ENCODE results near the gene USP17L10.
"Not testable (repeated sequence)": the region's sequence is repeated elsewhere in the genome, so short reads cannot be mapped to it uniquely, and the experiment has no call there.

USP17L10 gene, protein sequence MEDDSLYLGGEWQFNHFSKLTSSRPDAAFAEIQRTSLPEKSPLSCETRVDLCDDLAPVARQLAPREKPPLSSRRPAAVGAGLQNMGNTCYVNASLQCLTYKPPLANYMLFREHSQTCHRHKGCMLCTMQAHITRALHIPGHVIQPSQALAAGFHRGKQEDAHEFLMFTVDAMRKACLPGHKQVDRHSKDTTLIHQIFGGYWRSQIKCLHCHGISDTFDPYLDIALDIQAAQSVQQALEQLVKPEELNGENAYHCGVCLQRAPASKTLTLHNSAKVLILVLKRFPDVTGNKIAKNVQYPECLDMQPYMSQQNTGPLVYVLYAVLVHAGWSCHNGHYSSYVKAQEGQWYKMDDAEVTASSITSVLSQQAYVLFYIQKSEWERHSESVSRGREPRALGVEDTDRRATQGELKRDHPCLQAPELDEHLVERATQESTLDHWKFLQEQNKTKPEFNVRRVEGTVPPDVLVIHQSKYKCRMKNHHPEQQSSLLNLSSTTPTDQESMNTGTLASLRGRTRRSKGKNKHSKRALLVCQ

DNA sequence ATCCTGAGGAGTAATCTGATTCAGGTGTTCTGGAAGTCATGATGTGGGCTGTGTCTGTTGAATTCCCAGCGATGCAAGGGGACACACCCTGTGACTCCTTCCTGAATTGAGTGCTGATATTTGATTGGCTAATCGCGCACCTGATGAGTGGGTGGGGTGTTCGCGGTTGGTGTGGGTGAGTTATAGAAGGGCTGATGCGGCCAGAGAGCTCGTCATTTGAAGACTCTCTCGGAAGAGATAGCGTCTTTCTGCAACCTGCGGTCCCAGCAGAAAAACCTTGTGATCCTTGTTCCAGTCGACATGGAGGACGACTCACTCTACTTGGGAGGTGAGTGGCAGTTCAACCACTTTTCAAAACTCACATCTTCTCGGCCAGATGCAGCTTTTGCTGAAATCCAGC lies at the start of gene USP17L10:
USP17L10 (plus strand) TSS at position 301 of the 400 bp plus-strand sequence; CDS start at position 301, 0 bp downstream.
- in situ Hi-C loops (cut with HindIII; ENCODE audit: low sequenced_read_pairs), result not testable (repeated sequence)

DNA sequence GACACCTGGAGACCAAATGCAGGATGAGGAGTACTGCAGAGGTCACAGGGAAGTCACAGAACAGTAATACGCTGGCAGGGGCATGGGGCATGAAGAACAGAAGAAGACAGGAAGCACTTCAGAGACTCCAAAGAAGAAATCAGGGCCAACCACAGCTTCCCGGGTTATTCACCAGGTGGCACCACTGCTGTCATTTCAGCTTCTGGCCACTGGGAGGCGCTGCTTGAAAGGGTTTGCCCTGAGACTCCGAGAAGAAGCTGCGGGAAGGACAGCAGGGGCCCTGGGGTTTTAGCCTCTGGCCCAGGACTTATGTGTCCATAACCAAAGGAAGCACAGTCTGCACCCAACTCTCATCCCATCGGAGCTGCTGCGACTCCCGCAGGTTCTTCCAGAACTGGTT lies 44.5 kb upstream of the USP17L10 start:
- in situ Hi-C loops (cut with HindIII; ENCODE audit: low sequenced_read_pairs), result not testable (repeated sequence)

DNA sequence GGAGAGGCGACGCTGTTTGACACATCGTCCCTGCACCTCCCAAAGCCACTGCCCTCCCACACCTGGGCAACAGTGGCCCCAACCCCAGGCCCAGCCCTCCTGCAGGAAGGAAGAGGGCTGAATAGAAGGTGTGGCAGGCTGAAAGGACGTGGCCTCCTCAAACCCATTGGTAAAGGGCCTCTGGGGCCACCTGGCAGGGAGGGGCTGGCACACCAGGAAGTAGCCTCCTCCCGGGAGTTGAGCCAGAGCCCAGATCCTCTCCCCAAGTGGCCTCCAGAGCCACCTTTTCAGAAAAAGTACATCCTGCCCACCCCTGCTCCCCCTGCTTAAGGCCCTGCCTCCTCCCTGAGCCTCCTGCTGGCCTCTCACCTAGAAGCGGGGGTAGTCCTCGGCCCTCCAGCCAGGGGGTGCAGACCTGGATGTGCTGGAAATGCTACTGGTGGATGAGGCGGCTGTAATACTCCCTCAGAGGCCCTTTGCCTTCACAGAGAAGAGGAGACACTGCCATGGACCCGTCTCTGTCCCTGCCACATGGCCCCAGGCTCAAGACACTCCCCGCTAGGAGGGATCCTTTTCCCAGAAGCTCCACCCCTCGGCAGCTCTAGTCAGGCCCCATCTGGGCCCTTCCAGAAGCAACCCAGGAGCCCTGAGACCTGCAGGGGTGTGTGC lies 40.5 kb upstream of the USP17L10 start, which contains the start of gene FAM90A26:
FAM90A26 (plus strand) TSS at position 619 of the 669 bp plus-strand sequence. CDS start 2,764 bp downstream, outside the sequence.
- in situ Hi-C loops (cut with HindIII; ENCODE audit: low sequenced_read_pairs), result not testable (repeated sequence)

DNA sequence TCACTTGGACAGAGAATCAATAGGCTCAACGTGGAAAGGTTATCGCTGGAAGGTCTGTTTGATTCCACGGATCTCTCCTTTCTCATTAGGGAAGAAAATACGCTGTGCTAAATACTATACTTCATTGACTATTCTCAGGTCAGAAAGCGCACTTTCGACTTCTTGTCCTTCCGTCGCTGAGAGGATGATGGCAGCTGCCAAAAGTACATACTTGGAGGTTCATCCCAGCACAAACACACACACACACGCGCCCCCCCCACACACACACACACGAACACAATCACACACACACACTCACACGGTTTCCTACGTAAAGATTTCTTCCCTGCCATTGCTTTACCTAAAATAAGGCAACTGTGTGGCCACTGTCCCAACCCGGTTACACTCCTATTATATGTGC lies 4.2 kb downstream of the USP17L10 start:
- in situ Hi-C loops (cut with HindIII; ENCODE audit: low sequenced_read_pairs), result not testable (repeated sequence)

DNA sequence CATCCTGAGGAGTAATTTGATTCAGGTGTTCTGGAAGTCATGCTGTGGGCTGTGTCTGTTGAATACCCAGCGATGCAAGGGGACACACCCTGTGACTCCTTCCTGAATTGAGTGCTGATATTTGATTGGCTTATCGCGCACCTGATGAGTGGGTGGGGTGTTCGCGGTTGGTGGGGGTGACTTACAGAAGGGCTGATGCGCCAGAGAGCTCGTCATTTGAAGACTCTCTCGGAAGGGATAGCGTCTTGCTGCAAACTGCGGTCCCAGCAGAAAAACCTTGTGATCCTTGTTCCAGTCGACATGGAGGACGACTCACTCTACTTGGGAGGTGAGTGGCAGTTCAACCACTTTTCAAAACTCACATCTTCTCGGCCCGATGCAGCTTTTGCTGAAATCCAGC lies 4.6 kb downstream of the USP17L10 start, which contains the start of gene USP17L11:
USP17L11 (plus strand) TSS at position 301 of the 400 bp plus-strand sequence; CDS start at position 301, 0 bp downstream.
- in situ Hi-C loops (cut with HindIII; ENCODE audit: low sequenced_read_pairs), result not testable (repeated sequence)

DNA sequence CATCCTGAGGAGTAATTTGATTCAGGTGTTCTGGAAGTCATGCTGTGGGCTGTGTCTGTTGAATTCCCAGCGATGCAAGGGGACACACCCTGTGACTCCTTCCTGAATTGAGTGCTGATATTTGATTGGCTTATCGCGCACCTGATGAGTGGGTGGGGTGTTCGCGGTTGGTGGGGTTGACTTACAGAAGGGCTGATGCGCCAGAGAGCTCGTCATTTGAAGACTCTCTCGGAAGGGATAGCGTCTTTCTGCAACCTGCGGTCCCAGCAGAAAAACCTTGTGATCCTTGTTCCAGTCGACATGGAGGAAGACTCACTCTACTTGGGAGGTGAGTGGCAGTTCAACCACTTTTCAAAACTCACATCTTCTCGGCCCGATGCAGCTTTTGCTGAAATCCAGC lies 9.4 kb downstream of the USP17L10 start, which contains the start of gene USP17L12:
USP17L12 (plus strand) TSS at position 301 of the 400 bp plus-strand sequence; CDS start at position 301, 0 bp downstream.
- in situ Hi-C loops (cut with HindIII; ENCODE audit: low sequenced_read_pairs), result not testable (repeated sequence)

DNA sequence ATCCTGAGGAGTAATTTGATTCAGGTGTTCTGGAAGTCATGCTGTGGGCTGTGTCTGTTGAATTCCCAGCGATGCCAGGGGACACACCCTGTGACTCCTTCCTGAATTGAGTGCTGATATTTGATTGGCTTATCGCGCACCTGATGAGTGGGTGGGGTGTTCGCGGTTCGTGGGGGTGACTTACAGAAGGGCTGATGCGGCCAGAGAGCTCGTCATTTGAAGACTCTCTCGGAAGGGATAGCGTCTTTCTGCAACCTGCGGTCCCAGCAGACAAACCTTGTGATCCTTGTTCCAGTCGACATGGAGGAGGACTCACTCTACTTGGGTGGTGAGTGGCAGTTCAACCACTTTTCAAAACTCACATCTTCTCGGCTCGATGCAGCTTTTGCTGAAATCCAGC lies 14.1 kb downstream of the USP17L10 start, which contains the start of gene USP17L13:
USP17L13 (plus strand) TSS at position 301 of the 400 bp plus-strand sequence; CDS start at position 301, 0 bp downstream.
- in situ Hi-C loops (cut with HindIII; ENCODE audit: low sequenced_read_pairs), result not testable (repeated sequence)

DNA sequence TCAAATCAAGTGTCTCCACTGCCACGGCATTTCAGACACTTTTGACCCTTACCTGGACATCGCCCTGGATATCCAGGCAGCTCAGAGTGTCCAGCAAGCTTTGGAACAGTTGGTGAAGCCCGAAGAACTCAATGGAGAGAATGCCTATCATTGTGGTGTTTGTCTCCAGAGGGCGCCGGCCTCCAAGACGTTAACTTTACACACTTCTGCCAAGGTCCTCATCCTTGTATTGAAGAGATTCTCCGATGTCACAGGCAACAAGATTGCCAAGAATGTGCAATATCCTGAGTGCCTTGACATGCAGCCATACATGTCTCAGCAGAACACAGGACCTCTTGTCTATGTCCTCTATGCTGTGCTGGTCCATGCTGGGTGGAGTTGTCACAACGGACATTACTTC lies 19.8 kb downstream of the USP17L10 start:
- in situ Hi-C loops (cut with HindIII; ENCODE audit: low sequenced_read_pairs), result not testable (repeated sequence)

DNA sequence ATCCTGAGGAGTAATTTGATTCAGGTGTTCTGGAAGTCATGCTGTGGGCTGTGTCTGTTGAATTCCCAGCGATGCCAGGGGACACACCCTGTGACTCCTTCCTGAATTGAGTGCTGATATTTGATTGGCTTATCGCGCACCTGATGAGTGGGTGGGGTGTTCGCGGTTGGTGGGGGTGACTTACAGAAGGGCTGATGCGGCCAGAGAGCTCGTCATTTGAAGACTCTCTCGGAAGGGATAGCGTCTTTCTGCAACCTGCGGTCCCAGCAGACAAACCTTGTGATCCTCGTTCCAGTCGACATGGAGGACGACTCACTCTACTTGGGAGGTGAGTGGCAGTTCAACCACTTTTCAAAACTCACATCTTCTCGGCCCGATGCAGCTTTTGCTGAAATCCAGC lies 23.6 kb downstream of the USP17L10 start, which contains the start of gene USP17L15:
USP17L15 (plus strand) TSS at position 301 of the 400 bp plus-strand sequence; CDS start at position 301, 0 bp downstream.
- in situ Hi-C loops (cut with HindIII; ENCODE audit: low sequenced_read_pairs), result not testable (repeated sequence)

DNA sequence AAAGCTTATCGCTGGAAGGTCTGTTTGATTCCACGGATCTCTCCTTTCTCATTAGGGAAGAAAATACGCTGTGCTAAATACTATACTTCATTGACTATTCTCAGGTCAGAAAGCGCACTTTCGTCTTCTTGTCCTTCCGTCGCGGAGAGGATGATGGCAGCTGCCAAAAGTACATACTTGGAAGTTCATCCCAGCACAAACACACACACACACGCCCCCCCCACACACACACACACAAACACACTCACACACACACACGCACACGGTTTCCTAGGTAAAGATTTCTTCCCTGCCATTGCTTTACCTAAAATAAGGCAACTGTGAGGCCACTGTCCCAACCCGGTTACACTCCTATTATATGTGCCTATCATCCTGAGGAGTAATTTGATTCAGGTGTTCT lies 28.0 kb downstream of the USP17L10 start:
- in situ Hi-C loops (cut with HindIII; ENCODE audit: low sequenced_read_pairs), result not testable (repeated sequence)

DNA sequence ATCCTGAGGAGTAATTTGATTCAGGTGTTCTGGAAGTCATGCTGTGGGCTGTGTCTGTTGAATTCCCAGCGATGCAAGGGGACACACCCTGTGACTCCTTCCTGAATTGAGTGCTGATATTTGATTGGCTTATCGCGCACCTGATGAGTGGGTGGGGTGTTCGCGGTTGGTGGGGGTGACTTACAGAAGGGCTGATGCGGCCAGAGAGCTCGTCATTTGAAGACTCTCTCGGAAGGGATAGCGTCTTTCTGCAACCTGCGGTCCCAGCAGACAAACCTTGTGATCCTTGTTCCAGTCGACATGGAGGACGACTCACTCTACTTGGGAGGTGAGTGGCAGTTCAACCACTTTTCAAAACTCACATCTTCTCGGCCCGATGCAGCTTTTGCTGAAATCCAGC lies 33.1 kb downstream of the USP17L10 start, which contains the start of gene USP17L17:
USP17L17 (plus strand) TSS at position 301 of the 400 bp plus-strand sequence; CDS start at position 301, 0 bp downstream.
- in situ Hi-C loops (cut with HindIII; ENCODE audit: low sequenced_read_pairs), result not testable (repeated sequence)

DNA sequence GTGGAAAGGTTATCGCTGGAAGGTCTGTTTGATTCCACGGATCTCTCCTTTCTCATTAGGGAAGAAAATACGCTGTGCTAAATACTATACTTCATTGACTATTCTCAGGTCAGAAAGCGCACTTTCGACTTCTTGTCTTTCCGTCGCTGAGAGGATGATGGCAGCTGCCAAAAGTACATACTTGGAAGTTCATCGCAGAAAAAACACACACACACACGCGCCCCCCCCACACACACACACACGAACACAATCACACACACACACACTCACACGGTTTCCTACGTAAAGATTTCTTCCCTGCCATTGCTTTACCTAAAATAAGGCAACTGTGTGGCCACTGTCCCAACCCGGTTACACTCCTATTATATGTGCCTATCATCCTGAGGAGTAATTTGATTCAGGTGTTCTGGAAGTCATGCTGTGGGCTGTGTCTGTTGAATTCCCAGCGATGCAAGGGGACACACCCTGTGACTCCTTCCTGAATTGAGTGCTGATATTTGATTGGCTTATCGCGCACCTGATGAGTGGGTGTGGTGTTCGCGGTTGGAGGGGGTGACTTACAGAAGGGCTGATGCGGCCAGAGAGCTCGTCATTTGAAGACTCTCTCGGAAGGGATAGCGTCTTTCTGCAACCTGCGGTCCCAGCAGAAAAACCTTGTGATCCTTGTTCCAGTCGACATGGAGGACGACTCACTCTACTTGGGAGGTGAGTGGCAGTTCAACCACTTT lies 37.7 kb downstream of the USP17L10 start, which contains the start of gene USP17L18:
USP17L18 (plus strand) TSS at position 678 of the 728 bp plus-strand sequence; CDS start at position 678, 0 bp downstream.
- in situ Hi-C loops (cut with HindIII; ENCODE audit: low sequenced_read_pairs), result not testable (repeated sequence)

DNA sequence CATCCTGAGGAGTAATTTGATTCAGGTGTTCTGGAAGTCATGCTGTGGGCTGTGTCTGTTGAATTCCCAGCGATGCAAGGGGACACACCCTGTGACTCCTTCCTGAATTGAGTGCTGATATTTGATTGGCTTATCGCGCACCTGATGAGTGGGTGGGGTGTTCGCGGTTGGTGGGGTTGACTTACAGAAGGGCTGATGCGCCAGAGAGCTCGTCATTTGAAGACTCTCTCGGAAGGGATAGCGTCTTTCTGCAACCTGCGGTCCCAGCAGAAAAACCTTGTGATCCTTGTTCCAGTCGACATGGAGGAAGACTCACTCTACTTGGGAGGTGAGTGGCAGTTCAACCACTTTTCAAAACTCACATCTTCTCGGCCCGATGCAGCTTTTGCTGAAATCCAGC lies 42.6 kb downstream of the USP17L10 start, which contains the start of gene USP17L19:
USP17L19 (plus strand) TSS at position 301 of the 400 bp plus-strand sequence; CDS start at position 301, 0 bp downstream.
- in situ Hi-C loops (cut with HindIII; ENCODE audit: low sequenced_read_pairs), result not testable (repeated sequence)

DNA sequence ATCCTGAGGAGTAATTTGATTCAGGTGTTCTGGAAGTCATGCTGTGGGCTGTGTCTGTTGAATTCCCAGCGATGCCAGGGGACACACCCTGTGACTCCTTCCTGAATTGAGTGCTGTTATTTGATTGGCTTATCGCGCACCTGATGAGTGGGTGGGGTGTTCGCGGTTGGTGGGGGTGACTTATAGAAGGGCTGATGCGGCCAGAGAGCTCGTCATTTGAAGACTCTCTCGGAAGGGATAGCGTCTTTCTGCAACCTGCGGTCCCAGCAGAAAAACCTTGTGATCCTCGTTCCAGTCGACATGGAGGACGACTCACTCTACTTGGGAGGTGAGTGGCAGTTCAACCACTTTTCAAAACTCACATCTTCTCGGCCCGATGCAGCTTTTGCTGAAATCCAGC lies 47.4 kb downstream of the USP17L10 start, which contains the start of gene USP17L20:
USP17L20 (plus strand) TSS at position 301 of the 400 bp plus-strand sequence; CDS start at position 301, 0 bp downstream.
- in situ Hi-C loops (cut with HindIII; ENCODE audit: low sequenced_read_pairs), result not testable (repeated sequence)
